Stomach smooth muscle (tissue), 2 donors: ENCODE results near the gene TMEM214.

Experiments used
- H3K27ac ChIP-seq: one replicate; pipeline ENCODE4 v1.7.0; 2013; ENCODE audit warnings: mild to moderate bottlenecking, low read length, inconsistent platforms
- H3K27me3 ChIP-seq, 2 donors: one replicate each; pipeline ENCODE4 v1.7.0; 2013; ENCODE audit warnings: low read length in 2 of 2; ENCODE audit not compliant: insufficient read depth in 2 of 2, control insufficient read depth in 1 of 2
- H3K36me3 ChIP-seq, 2 donors: one replicate each; pipeline ENCODE4 v1.7.0; 2013; ENCODE audit warnings: low read length in 2 of 2; ENCODE audit not compliant: control insufficient read depth in 2 of 2, insufficient read depth in 2 of 2
- H3K4me1 ChIP-seq: one replicate; pipeline ENCODE4 v1.7.0; 2013; ENCODE audit warnings: low read length; ENCODE audit not compliant: control insufficient read depth, insufficient read depth
- H3K4me3 ChIP-seq, 2 donors: one replicate each; pipeline ENCODE4 v1.7.0; 2013; ENCODE audit warnings: low read length in 2 of 2
- H3K9ac ChIP-seq, 2 donors: one replicate each; pipeline ENCODE4 v1.7.0; 2013; ENCODE audit warnings: low read length in 2 of 2, mild to moderate bottlenecking in 1 of 2
- H3K9me3 ChIP-seq, 2 donors: one replicate each; pipeline ENCODE4 v1.7.0; 2013; ENCODE audit warnings: low read length in 2 of 2; ENCODE audit not compliant: control insufficient read depth in 2 of 2
- donor health status: healthy.
- donor health status: Pancreatic carcinoma.

Gene TMEM214

DNA sequence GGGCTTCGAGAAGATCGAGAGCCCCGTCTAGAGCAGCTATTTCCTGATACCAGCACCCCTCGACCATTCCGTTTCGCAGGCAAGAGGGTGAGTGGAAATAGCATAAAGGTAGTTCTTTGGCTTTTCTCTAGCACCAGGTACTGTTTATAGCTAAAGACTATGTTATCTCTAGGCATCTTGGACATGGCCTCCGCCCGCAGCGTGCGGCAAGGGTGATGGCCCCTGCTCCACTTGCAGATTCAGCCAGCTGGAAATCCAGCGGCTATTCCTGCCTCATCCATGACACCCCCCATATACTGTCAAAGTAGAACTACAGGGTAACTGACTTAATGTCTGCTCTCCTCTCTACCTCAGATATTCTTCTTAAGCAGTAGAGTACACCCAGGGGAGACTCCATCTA lies 22.0 kb downstream of the TMEM214 start:
- Histone ChIP-seq H3K4me3 (no peak overlapping the region), H3K9me3 (no peaks in the 10 kb centered on the region), H3K27ac (no peak overlapping the region), H3K4me1 (peaks cover 16% of the 10 kb centered on the region), H3K36me3 (peaks cover 38 to 45% of the 10 kb centered on the region in 2 donors), H3K9ac (no peak overlapping the region), H3K27me3 (no peaks in the 10 kb centered on the region)

DNA sequence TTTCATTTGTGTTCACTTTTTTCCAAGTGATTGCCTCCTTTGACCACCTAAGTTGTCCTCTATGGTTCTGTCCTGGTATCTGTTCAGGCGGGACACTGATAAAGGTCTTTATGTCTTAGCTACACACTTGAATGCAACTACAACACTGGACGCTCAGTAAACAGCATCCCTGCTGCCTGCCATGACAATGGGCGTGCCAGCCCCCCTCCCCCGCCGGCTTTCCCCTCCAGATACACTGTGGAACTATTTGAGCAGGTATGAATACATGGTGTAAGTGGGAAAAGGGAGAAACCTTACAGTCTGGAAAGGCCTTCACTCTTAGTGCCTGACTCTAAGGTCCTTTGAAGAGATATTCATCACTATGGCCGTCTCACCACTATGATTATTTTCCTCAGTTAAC lies 24.4 kb downstream of the TMEM214 start:
- H3K9me3 ChIP-seq = no peaks in the 10 kb centered on the region
- H3K27ac ChIP-seq = no peak overlapping the region
- peaks cover 3% of the 10 kb centered on the region for H3K4me1 ChIP-seq
- no peak overlapping the region for H3K4me3 ChIP-seq
- peaks cover 41 to 48% of the 10 kb centered on the region in 2 donors for H3K36me3 ChIP-seq
- H3K27me3 ChIP-seq = no peaks in the 10 kb centered on the region
- H3K9ac ChIP-seq = no peak overlapping the region

- peaks cover 41 to 53% of the 10 kb centered on the region in 2 donors for H3K36me3 ChIP-seq
- no peak overlapping the region for H3K4me3 ChIP-seq
- no peaks in the 10 kb centered on the region for H3K27me3 ChIP-seq
- peak overlapping the region in 1 of 2 donors; percentile 5 for H3K9ac ChIP-seq
- H3K27ac ChIP-seq = no peak overlapping the region
- no peaks in the 10 kb centered on the region for H3K9me3 ChIP-seq
- no peaks in the 10 kb centered on the region for H3K4me1 ChIP-seq
These were observed 25.4 kb downstream of the TMEM214 start for GRCh38 chr2:27058210-27058609.

DNA sequence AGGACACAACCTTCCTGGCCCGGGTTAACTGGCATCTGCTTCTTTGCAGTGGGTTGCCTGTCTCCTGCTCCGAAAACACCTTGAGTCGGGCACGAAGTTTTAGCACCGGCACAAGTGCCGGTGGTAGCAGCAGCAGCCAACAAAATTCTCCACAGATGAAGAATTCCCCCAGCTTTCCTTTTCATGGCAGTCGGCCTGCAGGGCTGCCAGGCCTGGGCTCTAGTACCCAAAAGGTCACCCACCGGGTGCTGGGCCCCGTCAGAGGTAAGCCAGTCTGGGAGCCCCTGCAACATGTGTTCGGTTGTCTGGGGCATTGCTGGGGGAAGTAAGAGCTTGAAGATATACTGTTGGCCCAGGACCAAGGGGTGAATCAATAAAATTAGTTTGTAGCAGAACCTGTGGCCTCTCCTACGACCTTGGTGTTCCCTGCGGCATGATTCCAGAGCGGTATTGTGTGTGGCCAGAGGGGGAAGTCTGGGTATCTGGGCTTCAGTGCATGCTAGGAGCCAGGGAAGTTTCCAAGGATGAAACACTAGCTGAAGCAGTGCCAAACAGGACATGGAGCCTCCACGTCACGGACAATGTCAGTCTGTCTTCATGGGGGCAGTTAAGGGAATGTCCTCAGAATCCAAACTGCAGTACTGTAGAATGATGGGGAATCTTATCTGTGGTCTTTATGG lies 26.5 kb downstream of the TMEM214 start:
- peaks cover 36 to 49% of the 10 kb centered on the region in 2 donors for H3K36me3 ChIP-seq
- H3K27ac ChIP-seq = no peak overlapping the region
- no peaks in the 10 kb centered on the region for H3K27me3 ChIP-seq
- H3K4me1 ChIP-seq = peaks cover 4% of the 10 kb centered on the region
- H3K9ac ChIP-seq = no peak overlapping the region
- H3K9me3 ChIP-seq = no peaks in the 10 kb centered on the region
- no peak overlapping the region for H3K4me3 ChIP-seq

DNA sequence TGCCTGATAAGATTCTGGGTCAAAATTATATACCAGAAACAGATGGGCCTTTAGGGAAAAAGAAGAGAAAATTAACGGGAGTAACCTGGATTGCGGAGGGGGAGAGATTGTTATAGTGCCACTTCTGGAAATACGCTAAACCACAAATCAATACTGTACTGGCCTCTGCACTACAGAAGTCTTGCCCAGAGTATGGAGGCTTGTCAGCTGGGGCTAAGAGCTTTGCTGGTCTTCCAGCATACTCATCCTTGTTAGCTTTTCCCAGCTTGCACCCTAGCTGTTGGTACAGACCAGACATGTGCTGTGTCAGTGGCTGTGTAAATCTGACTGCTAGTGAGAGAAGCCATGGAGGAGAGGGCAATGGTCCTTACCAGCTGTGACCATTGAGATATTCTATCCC lies 27.6 kb downstream of the TMEM214 start:
- H3K36me3 ChIP-seq = peaks cover 26 to 42% of the 10 kb centered on the region in 2 donors
- H3K4me3 ChIP-seq = no peak overlapping the region
- no peak overlapping the region for H3K27ac ChIP-seq
- no peaks in the 10 kb centered on the region for H3K9me3 ChIP-seq
- no peaks in the 10 kb centered on the region for H3K27me3 ChIP-seq
- H3K4me1 ChIP-seq = peaks cover 4% of the 10 kb centered on the region
- no peak overlapping the region for H3K9ac ChIP-seq

GRCh38 chr2:27065128-27065527 lies 32.4 kb downstream of the TMEM214 start:
- Histone ChIP-seq H3K36me3 (peaks cover 21 to 40% of the 10 kb centered on the region in 2 donors), H3K4me1 (peaks cover 25% of the 10 kb centered on the region), H3K27ac (no peak overlapping the region), H3K9ac (no peak overlapping the region), H3K4me3 (no peak overlapping the region), H3K27me3 (no peaks in the 10 kb centered on the region), H3K9me3 (no peaks in the 10 kb centered on the region)

- Histone ChIP-seq H3K36me3 (peaks cover 19 to 35% of the 10 kb centered on the region in 2 donors), H3K27me3 (no peaks in the 10 kb centered on the region), H3K9ac (no peak overlapping the region), H3K27ac (no peak overlapping the region), H3K9me3 (no peaks in the 10 kb centered on the region), H3K4me1 (peaks cover 34% of the 10 kb centered on the region), H3K4me3 (no peak overlapping the region)
These were observed 34.6 kb downstream of the TMEM214 start for GRCh38 chr2:27067385-27067784.

- Histone ChIP-seq H3K9me3 (no peaks in the 10 kb centered on the region), H3K9ac (peak overlapping the region in 1 of 2 donors; percentile 47), H3K4me1 (peaks cover 51% of the 10 kb centered on the region), H3K36me3 (peaks cover 19 to 28% of the 10 kb centered on the region in 2 donors), H3K27me3 (no peaks in the 10 kb centered on the region), H3K4me3 (no peak overlapping the region), H3K27ac (peak overlapping the region; percentile 6)
These were observed 36.7 kb downstream of the TMEM214 start for GRCh38 chr2:27069436-27069835.

DNA sequence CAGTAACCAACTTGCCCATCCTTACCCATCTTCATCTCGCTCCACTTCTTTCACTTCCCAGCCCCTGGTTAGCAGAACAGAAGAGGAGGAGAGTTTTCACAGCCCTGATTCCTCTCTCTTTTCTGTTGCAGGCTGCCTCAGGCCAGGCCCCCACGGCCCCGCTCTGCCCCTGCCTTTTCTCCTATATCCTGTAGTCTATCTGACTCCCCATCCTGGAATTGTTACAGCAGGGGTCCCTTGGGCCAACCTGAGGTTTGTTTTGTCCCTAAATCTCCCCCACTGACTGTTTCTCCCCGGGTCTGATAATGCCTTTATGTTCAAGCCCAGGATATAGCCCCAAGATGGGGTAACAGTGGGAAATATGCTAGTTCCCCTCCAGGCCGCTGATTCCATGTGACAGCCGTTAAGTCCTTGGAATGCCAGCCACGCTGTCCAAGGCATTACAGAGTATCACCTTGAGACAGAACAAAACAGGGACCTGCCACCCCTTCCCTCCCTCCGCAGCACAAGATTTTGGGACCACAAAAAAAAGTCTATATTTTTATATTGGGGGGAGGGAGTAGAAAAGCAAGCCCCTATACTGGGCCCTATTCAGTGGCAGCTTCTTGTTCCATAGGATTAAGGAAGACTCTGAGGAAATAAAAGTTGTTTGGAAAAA lies 37.3 kb downstream of the TMEM214 start:
- Histone ChIP-seq H3K4me1 (peaks cover 57% of the 10 kb centered on the region), H3K4me3 (peak overlapping the region; percentile 94 to 99), H3K27me3 (no peaks in the 10 kb centered on the region), H3K27ac (peak overlapping the region; percentile 6), H3K36me3 (peaks cover 19 to 27% of the 10 kb centered on the region in 2 donors), H3K9me3 (no peaks in the 10 kb centered on the region), H3K9ac (peak overlapping the region; percentile 47 to 96)

DNA sequence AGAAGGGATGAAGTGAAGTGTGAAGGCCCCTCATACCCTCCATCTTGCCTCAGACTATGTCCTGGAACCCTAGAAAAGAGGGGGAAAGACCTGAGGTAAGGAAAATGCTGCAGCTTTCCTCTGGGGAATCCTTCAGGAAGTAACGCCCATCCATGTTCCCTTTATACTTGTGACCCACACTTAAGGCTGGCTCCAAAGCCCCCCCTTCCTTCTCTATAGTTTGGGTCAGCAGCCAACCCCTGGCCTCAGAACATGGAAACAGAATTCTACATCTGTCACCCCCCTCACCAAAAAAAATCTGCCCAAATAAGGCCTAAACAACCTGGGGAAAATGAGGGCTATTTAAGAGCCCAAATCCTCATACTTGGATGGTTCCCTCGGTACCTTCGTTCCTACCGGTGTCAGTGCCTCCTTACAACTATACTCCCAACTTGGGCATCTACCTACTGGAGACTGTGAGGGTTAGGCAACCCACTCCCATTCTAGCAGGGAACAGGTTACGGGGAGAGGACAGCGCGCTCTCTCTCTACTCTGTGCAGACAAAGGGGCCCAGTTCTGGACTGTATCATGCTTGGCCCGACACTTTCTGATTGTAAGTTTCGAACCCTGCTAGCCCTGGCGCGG lies 38.0 kb downstream of the TMEM214 start:
- no peaks in the 10 kb centered on the region for H3K9me3 ChIP-seq
- peaks cover 19 to 24% of the 10 kb centered on the region in 2 donors for H3K36me3 ChIP-seq
- H3K9ac ChIP-seq = peak overlapping the region; percentile 96
- no peaks in the 10 kb centered on the region for H3K27me3 ChIP-seq
- peak overlapping the region; percentile 100 for H3K27ac ChIP-seq
- peaks cover 64% of the 10 kb centered on the region for H3K4me1 ChIP-seq
- peak overlapping the region; percentile 94 to 99 for H3K4me3 ChIP-seq
